Airway epithelial cell (primary cell): ENCODE measurements around the gene GPR15. TPM values are rescaled to one million over a fixed set of nuclear protein-coding genes. Genes with fewer than 3 reads are reported as not detected.

Experiments
- total RNA-seq: library from RNA; depleted of rRNA; stranded (reverse); fragments of >200 nt; gene quantifications from 2 replicates; pipeline ENCODE4 v1.2.3, GENCODE V29; 2015

GPR15 gene
- total RNA-seq = not detected in 2 replicates

DNA sequence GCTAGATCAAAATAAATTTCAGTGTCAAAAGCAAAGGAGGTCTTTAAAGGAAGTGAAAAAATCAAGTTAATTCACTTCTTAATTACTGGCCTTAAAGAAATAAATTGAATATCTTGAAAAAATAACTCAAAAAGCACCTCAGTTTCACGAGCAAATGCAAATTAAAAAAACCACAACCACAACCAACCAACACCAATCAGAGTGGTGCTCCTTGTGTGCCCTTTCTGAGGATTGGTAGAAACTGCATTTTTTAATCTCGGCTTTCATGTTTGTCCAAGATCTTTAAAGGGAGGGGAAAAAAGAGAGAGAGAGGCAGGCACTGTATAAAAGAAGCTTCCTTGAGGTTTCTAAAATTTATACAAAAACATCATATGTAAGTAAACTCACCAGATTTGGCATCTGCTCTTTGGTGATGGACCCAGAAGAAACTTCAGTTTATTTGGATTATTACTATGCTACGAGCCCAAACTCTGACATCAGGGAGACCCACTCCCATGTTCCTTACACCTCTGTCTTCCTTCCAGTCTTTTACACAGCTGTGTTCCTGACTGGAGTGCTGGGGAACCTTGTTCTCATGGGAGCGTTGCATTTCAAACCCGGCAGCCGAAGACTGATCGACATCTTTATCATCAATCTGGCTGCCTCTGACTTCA is at the start of gene GPR15:
TSS of gene GPR15 (plus strand) at position 357 of the 653 bp plus-strand sequence. CDS start at position 413, 56 bp downstream.

GRCh38 chr3:98497381-98497780 is 34.4 kb upstream of the GPR15 start, which contains the start of gene OR5K2:
TSS of gene OR5K2 (plus strand) at chr3:98497681. CDS start at chr3:98497681, 0 bp downstream.

GRCh38 chr3:98522544-98523281 is 9.1 kb upstream of the GPR15 start, which contains the start of gene CLDND1:
TSS of gene CLDND1 (minus strand) at chr3:98522902. CDS start at chr3:98521424, 1,478 bp downstream.

Other genes starting within 250 kb of the GPR15 start
- gene OR5H2, start 249.5 kb upstream of the GPR15 start, total RNA-seq = not detected in 2 replicates
- gene OR5K4, start 178.1 kb upstream of the GPR15 start, total RNA-seq = not detected in 2 replicates
- not detected in 2 replicates for gene OR5K3, start 141.3 kb upstream of the GPR15 start, total RNA-seq
- not detected in 2 replicates for gene OR5K1, start 68.8 kb upstream of the GPR15 start, total RNA-seq
- gene OR5K2, start 34.3 kb upstream of the GPR15 start, total RNA-seq = not detected in 2 replicates
- gene CLDND1, start 9.1 kb upstream of the GPR15 start, total RNA-seq = 75.1 and 114 TPM in 2 replicates
- 44.5 and 50.1 TPM in 2 replicates for gene CPOX, start 61.6 kb downstream of the GPR15 start, total RNA-seq
- 1.3 and 3.2 TPM in 2 replicates for gene ST3GAL6, start 231.4 kb downstream of the GPR15 start, total RNA-seq